Coronary artery (tissue), 2 donors: ENCODE data around the gene THOC6.

Source experiments
- DNase-seq: peaks from one replicate; pipeline ENCODE4 v3.0.0-alpha.2; 2017; ENCODE audit warnings: low spot score
- H3K27ac ChIP-seq, 2 donors: fragments of 200-600 bp; sonication (generic); one replicate each; pipeline ENCODE4 v1.5.1; 2016 to 2019
- H3K4me3 ChIP-seq: fragments of 200-600 bp; sonication (generic); 2 replicates; pipeline ENCODE4 v1.5.1; 2016; ENCODE audit warnings: mild to moderate bottlenecking, moderate library complexity
- CTCF ChIP-seq: fragments of 200-600 bp; sonication (generic); IDR thresholded peaks from one replicate; pipeline ENCODE4 v1.5.1; 2019; ENCODE audit warnings: antibody characterized with exemption

Gene THOC6

GRCh38 chr16:3023669-3024478 is at the start of gene THOC6, which contains the start of gene HCFC1R1:
THOC6 (plus strand) TSS chr16:3024035; CDS start chr16:3024327, 292 bp downstream.
HCFC1R1 (minus strand) TSS chr16:3023942; CDS start chr16:3023941, 1 bp downstream.
- DNase-seq, result peak; percentile 98
- peak within 1 kb of the TSS; percentile 97 for H3K4me3 ChIP-seq
- peak within 1 kb of the TSS; percentile 96 to 100 for H3K27ac ChIP-seq
- TF ChIP-seq CTCF, result no peak

GRCh38 chr16:2974319-2975056 is 49.3 kb upstream of the THOC6 start:
- TF ChIP-seq CTCF, result no peak
- Histone ChIP-seq H3K27ac (no peak overlapping the region), H3K4me3 (no peak overlapping the region)
- DNase-seq, result no peak

GRCh38 chr16:2975161-2975795 is 48.6 kb upstream of the THOC6 start:
- no peak for TF ChIP-seq CTCF
- no peak for DNase-seq
- no peak overlapping the region for H3K27ac ChIP-seq
- H3K4me3 ChIP-seq, result no peak overlapping the region

GRCh38 chr16:2976201-2976600 is 47.6 kb upstream of the THOC6 start:
- H3K27ac ChIP-seq, result no peak overlapping the region
- no peak for DNase-seq
- TF ChIP-seq CTCF, result no peak
- H3K4me3 ChIP-seq, result no peak overlapping the region

- Histone ChIP-seq H3K4me3 (no peak overlapping the region), H3K27ac (no peak overlapping the region)
- no peak for TF ChIP-seq CTCF
- no peak for DNase-seq
These were observed 47.2 kb upstream of the THOC6 start for GRCh38 chr16:2976673-2977072.

GRCh38 chr16:2977440-2977839 is 46.4 kb upstream of the THOC6 start:
- H3K27ac ChIP-seq, result no peak overlapping the region
- no peak for DNase-seq

More at GRCh38 chr16:2977440-2977839, 46.4 kb upstream of the THOC6 start:
- no peak overlapping the region for H3K4me3 ChIP-seq
- no peak for TF ChIP-seq CTCF
